Smooth muscle cell (in vitro differentiated cells): ENCODE results near the gene CDSN. TPM values are rescaled to one million over a fixed set of nuclear protein-coding genes. Genes with fewer than 3 reads are reported as not detected.
A peak's percentile ranks its signal among the peaks of the same experiment; 100 is the strongest.

Experiments
- DNase-seq: peaks from one replicate; lab custom pipeline; 2025; ENCODE audit not compliant: unreplicated experiment; lab: John Stamatoyannopoulos, UW
- H2AFZ ChIP-seq: fragments of 200-600 bp; sonication (generic); 2 replicates; pipeline ENCODE4 v1.6.0; 2016; ENCODE audit warnings: antibody characterized with exemption, low read depth, mild to moderate bottlenecking
- H3F3A ChIP-seq: fragments of 200-600 bp; sonication (generic); 2 replicates; pipeline ENCODE4 v1.6.0; 2017; ENCODE audit warnings: antibody characterized with exemption, low read depth
- H3K27ac ChIP-seq: fragments of 200-600 bp; sonication (generic); 2 replicates; pipeline ENCODE4 v1.5.1; 2016; ENCODE audit warnings: low read depth, mild to moderate bottlenecking
- H3K27me3 ChIP-seq: fragments of 200-600 bp; sonication (generic); 2 replicates; pipeline ENCODE4 v1.6.1; 2016; ENCODE audit warnings: low read depth, mild to moderate bottlenecking
- H3K36me3 ChIP-seq: fragments of 200-600 bp; sonication (generic); 2 replicates; pipeline ENCODE4 v1.5.1; 2016; ENCODE audit warnings: low read depth
- H3K4me1 ChIP-seq: fragments of 200-600 bp; sonication (generic); 2 replicates; pipeline ENCODE4 v1.5.1; 2016; ENCODE audit warnings: low read depth
- H3K4me2 ChIP-seq: fragments of 200-600 bp; sonication (generic); 2 replicates; pipeline ENCODE4 v1.6.0; 2016; ENCODE audit warnings: mild to moderate bottlenecking
- H3K4me3 ChIP-seq: fragments of 200-600 bp; sonication (generic); 2 replicates; pipeline ENCODE4 v1.5.1; 2016; ENCODE audit warnings: mild to moderate bottlenecking
- H3K79me2 ChIP-seq: fragments of 200-600 bp; sonication (generic); 2 replicates; pipeline ENCODE4 v1.6.0; 2016; ENCODE audit warnings: low read depth, mild to moderate bottlenecking
- H3K9ac ChIP-seq: fragments of 200-600 bp; sonication (generic); 2 replicates; pipeline ENCODE4 v1.6.0; 2016; ENCODE audit warnings: low read depth
- H3K9me3 ChIP-seq: fragments of 200-600 bp; sonication (generic); replicated peaks from 2 replicates; pipeline ENCODE4 v1.5.1; 2016; ENCODE audit warnings: low read depth
- H4K20me1 ChIP-seq: fragments of 200-600 bp; sonication (generic); 2 replicates; pipeline ENCODE4 v1.6.0; 2016; ENCODE audit warnings: low read depth
- WGBS: methylation state at CpG from one replicate; pipeline ENCODE4 v1.1.7; 2016; ENCODE audit warnings: low lambda C conversion rate; 5-methylcytosine and 5-hydroxymethylcytosine counted together
- polyA plus RNA-seq: library from polyadenylated mRNA; unstranded; fragments of >200 nt; fragmentation: Nextera tagmentation; extraction: Ambion mirVana; gene quantifications from 2 replicates; pipeline ENCODE4 v1.2.1, GENCODE V29; 2016
- total RNA-seq: library from RNA; depleted of rRNA; stranded (reverse); fragments of >200 nt; gene quantifications from 2 replicates; pipeline ENCODE4 v1.2.3, GENCODE V29; 2014
- TF ChIP-seq, protein P1 (sequence below): fragments of 200-600 bp; sonication (generic); IDR thresholded peaks from 2 replicates; pipeline ENCODE4 v1.5.1; 2017; ENCODE audit warnings: borderline replicate concordance, mild to moderate bottlenecking, antibody characterized with exemption; ENCODE audit not compliant: insufficient read depth, poor library complexity, severe bottlenecking

The CDSN gene
- total and polyA plus RNA-seq, 2 experiments from 2014 or later: 1.2 to 11.6 TPM

DNA sequence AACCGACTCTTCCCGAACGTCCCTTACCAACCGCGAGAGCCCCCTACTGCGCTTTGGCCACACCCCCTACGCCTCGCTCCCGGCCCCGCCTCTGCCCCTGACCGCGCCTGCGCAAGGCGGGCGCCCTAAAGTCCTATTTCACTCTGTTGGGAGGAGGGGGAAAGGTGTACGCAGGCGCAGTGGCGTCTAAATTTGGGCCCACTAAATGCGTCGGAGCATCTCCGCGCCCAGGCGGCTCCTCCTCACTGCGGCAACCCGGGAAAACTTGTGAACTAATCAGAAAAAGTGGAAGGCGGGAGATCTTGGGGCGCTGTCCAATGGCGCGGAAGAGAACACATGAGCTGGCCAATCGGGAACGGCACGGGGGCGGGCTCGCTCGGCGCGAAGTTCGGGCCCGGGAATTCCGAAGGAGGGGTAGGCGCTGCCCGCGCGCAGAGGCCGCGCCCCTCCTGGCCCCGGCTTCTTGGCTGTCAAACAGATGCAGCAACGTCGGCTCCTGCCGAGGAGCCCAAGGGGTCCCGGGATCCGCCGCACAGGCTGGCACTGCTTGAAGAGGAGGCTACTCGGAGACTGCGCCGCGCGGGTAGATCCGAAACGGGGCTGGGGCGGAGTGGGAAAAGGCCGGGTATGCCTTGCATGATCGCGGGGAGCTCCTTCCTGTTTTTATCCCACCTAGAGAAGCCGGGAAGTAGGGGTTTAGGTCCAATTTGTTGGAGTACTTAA, 38.1 kb upstream of the CDSN start, which contains the start of gene TCF19:
TCF19 (plus strand) TSS at position 450 of the 723 bp plus-strand sequence. CDS start 881 bp downstream, outside the sequence.
- no peaks in the 10 kb centered on the region for H3F3A ChIP-seq
- H3K27me3 ChIP-seq: no peaks in the 10 kb centered on the region
- H3K36me3 ChIP-seq: no peaks in the 10 kb centered on the region
- WGBS: under 1% methylated on average over 57 of the region's 65 CpGs
- TF ChIP-seq, protein P1, sequence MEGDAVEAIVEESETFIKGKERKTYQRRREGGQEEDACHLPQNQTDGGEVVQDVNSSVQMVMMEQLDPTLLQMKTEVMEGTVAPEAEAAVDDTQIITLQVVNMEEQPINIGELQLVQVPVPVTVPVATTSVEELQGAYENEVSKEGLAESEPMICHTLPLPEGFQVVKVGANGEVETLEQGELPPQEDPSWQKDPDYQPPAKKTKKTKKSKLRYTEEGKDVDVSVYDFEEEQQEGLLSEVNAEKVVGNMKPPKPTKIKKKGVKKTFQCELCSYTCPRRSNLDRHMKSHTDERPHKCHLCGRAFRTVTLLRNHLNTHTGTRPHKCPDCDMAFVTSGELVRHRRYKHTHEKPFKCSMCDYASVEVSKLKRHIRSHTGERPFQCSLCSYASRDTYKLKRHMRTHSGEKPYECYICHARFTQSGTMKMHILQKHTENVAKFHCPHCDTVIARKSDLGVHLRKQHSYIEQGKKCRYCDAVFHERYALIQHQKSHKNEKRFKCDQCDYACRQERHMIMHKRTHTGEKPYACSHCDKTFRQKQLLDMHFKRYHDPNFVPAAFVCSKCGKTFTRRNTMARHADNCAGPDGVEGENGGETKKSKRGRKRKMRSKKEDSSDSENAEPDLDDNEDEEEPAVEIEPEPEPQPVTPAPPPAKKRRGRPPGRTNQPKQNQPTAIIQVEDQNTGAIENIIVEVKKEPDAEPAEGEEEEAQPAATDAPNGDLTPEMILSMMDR: no peak
- H2AFZ ChIP-seq: peak within 1 kb of the TSS; percentile 98
- H4K20me1 ChIP-seq: no peaks in the 10 kb centered on the region
- H3K4me1 ChIP-seq: peaks cover 16% of the 10 kb centered on the region
- no peaks in the 10 kb centered on the region for H3K79me2 ChIP-seq
- H3K9me3 ChIP-seq: no peaks in the 10 kb centered on the region
- DNase-seq: peak; percentile 96
- no peak within 1 kb of the TSS for H3K27ac ChIP-seq
- H3K9ac ChIP-seq: peak within 1 kb of the TSS; percentile 86
- peak within 1 kb of the TSS; percentile 79 for H3K4me3 ChIP-seq
- H3K4me2 ChIP-seq: peak within 1 kb of the TSS; percentile 94

DNA sequence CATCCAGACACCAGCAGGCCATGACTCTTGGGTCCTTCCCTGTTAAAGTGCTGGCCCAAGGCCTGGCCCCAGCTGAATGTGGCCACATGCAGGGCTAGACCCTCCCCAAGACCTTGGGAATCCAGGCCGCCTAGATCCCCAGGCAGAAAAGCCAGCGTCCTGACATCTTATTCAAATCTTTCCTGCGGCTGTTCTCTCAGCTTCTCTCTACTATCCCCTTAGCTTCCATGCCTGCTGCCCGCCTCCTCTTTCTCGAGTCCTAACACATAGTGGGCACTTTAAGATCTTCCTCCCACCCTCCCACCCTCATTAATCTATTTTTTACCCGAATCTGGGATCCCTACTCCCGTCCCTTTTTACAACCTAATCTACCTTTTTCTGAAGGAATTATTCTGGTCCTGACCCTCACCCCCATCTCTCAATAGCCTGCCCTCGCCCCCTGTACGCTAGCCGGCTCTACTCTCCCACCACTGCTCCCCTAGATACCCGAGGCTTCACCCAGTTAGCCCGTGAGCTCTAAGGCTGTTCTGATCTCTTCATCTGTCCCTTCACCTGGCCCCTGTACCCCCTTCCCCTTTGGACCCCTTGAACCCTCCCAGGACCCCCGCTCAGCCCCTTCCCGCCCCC, 37.4 kb upstream of the CDSN start, which contains the start of gene CCHCR1:
CCHCR1 (minus strand) TSS at position 290 of the 627 bp plus-strand sequence; CDS start at position 88, 202 bp downstream.
- TF ChIP-seq, protein P1: no peak
- Histone ChIP-seq H3K4me3 (peak within 1 kb of the TSS; percentile 79), H3K27me3 (no peaks in the 10 kb centered on the region), H3K36me3 (no peaks in the 10 kb centered on the region), H3K4me2 (peak within 1 kb of the TSS; percentile 94), H3K79me2 (no peaks in the 10 kb centered on the region), H3K9me3 (no peaks in the 10 kb centered on the region), H3K4me1 (peaks cover 16% of the 10 kb centered on the region), H3F3A (no peaks in the 10 kb centered on the region), H3K27ac (no peak within 1 kb of the TSS), H2AFZ (peak within 1 kb of the TSS; percentile 98), H4K20me1 (no peaks in the 10 kb centered on the region), H3K9ac (peak within 1 kb of the TSS; percentile 86)
- DNase-seq: no peak
- WGBS: 25% methylated on average over 10 of the region's 14 CpGs

DNA sequence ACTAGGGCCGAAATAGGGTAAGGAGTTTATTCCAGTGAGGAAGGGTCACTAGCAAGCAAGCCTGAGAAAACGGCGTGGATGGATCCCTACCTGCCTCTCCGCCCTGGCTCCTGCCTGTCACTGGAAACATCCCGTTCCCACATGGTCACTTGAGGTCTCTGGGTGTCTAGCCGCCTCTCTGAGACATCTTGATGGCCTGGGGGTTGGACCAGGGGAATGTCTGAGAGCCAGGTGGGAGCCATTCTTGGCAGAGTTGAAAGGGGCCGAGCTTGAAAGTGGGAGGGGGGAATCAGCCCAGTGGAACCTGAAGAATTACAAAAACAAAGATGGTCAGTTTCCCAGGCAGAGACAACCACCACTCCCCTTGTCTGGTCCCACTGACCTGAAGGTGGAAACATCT, 36.4 kb upstream of the CDSN start:
- TF ChIP-seq, protein P1: no peak
- Histone ChIP-seq H3K4me2 (no peak overlapping the region), H3K4me1 (peaks cover 16% of the 10 kb centered on the region), H3K9ac (no peak overlapping the region), H3F3A (no peaks in the 10 kb centered on the region), H3K27ac (no peak overlapping the region), H3K9me3 (no peaks in the 10 kb centered on the region), H4K20me1 (no peaks in the 10 kb centered on the region), H3K79me2 (no peaks in the 10 kb centered on the region), H3K36me3 (no peaks in the 10 kb centered on the region), H2AFZ (no peak overlapping the region), H3K27me3 (no peaks in the 10 kb centered on the region), H3K4me3 (no peak overlapping the region)
- DNase-seq: no peak
- WGBS: 96% methylated on average over 7 of the region's 7 CpGs
